OCI-LY1 (cell line): Measurements from ENCODE around the gene DPP7.

Experiments
- H2AFZ ChIP-seq: fragments of 200-600 bp; sonication (generic), shearing (Covaris generic); 2 replicates; pipeline ENCODE4 v1.6.0; 2014; ENCODE audit warnings: antibody characterized with exemption, mild to moderate bottlenecking, low read length
- H3F3A ChIP-seq: fragments of 200-600 bp; sonication (generic), shearing (Covaris generic); 2 replicates; pipeline ENCODE4 v1.6.0; 2014; ENCODE audit warnings: mild to moderate bottlenecking, antibody characterized with exemption, low read length, moderate library complexity; ENCODE audit not compliant: insufficient read depth
- H3K27ac ChIP-seq: fragments of 200-600 bp; sonication (generic); 2 replicates; pipeline ENCODE4 v1.5.1; 2014; ENCODE audit warnings: low read length, mixed run types, mild to moderate bottlenecking, low read depth; ENCODE audit not compliant: poor library complexity, severe bottlenecking
- H3K27me3 ChIP-seq: fragments of 200-600 bp; sonication (generic); 2 replicates; pipeline ENCODE4 v1.6.0; 2014; ENCODE audit warnings: antibody characterized with exemption, mild to moderate bottlenecking, low read length, moderate library complexity; ENCODE audit not compliant: insufficient read depth
- H3K36me3 ChIP-seq: fragments of 200-600 bp; sonication (generic); 2 replicates; pipeline ENCODE4 v1.6.1; 2014; ENCODE audit warnings: mild to moderate bottlenecking, antibody characterized with exemption, low read length, moderate library complexity, mixed read lengths; ENCODE audit not compliant: insufficient read depth
- H3K4me1 ChIP-seq: fragments of 200-600 bp; sonication (generic); 2 replicates; pipeline ENCODE4 v1.5.1; 2014; ENCODE audit warnings: mild to moderate bottlenecking, low read length, moderate library complexity; ENCODE audit not compliant: insufficient read depth, severe bottlenecking
- H3K4me2 ChIP-seq: fragments of 200-600 bp; sonication (generic), shearing (Covaris generic); 2 replicates; pipeline ENCODE4 v1.6.1; 2014; ENCODE audit warnings: low read length
- H3K4me3 ChIP-seq: fragments of 200-600 bp; sonication (generic); 2 replicates; pipeline ENCODE4 v1.5.1; 2014; ENCODE audit warnings: low read length, low read depth, mild to moderate bottlenecking, mixed read lengths; ENCODE audit not compliant: poor library complexity, severe bottlenecking
- H3K79me2 ChIP-seq: fragments of 200-600 bp; shearing (Covaris generic); 2 replicates; pipeline ENCODE4 v1.6.1; 2016; ENCODE audit warnings: mixed run types, low read length, mixed read lengths; ENCODE audit not compliant: insufficient read depth
- H3K9ac ChIP-seq: fragments of 200-600 bp; sonication (generic), shearing (Covaris generic); 2 replicates; pipeline ENCODE4 v1.6.1; 2014; ENCODE audit warnings: mild to moderate bottlenecking, low read length, mixed read lengths
- H3K9me2 ChIP-seq: fragments of 200-600 bp; sonication (generic), shearing (Covaris generic); 2 replicates; pipeline ENCODE4 v1.6.1; 2014; ENCODE audit warnings: low read depth, mild to moderate bottlenecking, low read length, mixed read lengths
- H3K9me3 ChIP-seq: fragments of 200-600 bp; shearing (Covaris generic); 2 replicates; pipeline ENCODE4 v1.6.1; 2014; ENCODE audit warnings: low read length, mixed read lengths
- H4K20me1 ChIP-seq: fragments of 200-600 bp; sonication (generic), shearing (Covaris generic); 2 replicates; pipeline ENCODE4 v1.6.0; 2016; ENCODE audit warnings: mild to moderate bottlenecking, low read length; ENCODE audit not compliant: insufficient read depth
- EZH2 ChIP-seq: fragments of 200-600 bp; sonication (generic), shearing (Covaris generic); IDR thresholded peaks from 2 replicates; pipeline ENCODE4 v1.8.0; 2017; ENCODE audit warnings: borderline replicate concordance, mixed run types, mild to moderate bottlenecking, antibody characterized with exemption, low read length, moderate library complexity, mixed read lengths
- TF ChIP-seq, protein P1 (sequence below): fragments of 200-600 bp; sonication (generic), shearing (Covaris generic); IDR thresholded peaks from 2 replicates; pipeline ENCODE4 v1.5.1; 2017; ENCODE audit warnings: mild to moderate bottlenecking, antibody characterized with exemption, low read length, moderate library complexity, mixed read lengths

DPP7 gene

GRCh38 chr9:137075275-137075775 is 39.2 kb downstream of the DPP7 start:
- Histone ChIP-seq H3K4me1 (peaks cover 35% of the 10 kb centered on the region), H3K27me3 (no peaks in the 10 kb centered on the region), H3K36me3 (peaks cover 14% of the 10 kb centered on the region), H3K79me2 (no peaks in the 10 kb centered on the region), H3K9ac (no peak overlapping the region; the same call in 1 of the 2 replicates), H4K20me1 (no peaks in the 10 kb centered on the region), H3K27ac (peak overlapping the region; percentile 63), H2AFZ (no peak overlapping the region), H3K9me2 (no peaks in the 10 kb centered on the region), H3F3A (no peaks in the 10 kb centered on the region), H3K4me2 (no peak overlapping the region), H3K4me3 (no peak overlapping the region), H3K9me3 (no peaks in the 10 kb centered on the region)
- TF ChIP-seq, protein P1, sequence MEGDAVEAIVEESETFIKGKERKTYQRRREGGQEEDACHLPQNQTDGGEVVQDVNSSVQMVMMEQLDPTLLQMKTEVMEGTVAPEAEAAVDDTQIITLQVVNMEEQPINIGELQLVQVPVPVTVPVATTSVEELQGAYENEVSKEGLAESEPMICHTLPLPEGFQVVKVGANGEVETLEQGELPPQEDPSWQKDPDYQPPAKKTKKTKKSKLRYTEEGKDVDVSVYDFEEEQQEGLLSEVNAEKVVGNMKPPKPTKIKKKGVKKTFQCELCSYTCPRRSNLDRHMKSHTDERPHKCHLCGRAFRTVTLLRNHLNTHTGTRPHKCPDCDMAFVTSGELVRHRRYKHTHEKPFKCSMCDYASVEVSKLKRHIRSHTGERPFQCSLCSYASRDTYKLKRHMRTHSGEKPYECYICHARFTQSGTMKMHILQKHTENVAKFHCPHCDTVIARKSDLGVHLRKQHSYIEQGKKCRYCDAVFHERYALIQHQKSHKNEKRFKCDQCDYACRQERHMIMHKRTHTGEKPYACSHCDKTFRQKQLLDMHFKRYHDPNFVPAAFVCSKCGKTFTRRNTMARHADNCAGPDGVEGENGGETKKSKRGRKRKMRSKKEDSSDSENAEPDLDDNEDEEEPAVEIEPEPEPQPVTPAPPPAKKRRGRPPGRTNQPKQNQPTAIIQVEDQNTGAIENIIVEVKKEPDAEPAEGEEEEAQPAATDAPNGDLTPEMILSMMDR, result no peak
- TF ChIP-seq EZH2, result no peak

DNA sequence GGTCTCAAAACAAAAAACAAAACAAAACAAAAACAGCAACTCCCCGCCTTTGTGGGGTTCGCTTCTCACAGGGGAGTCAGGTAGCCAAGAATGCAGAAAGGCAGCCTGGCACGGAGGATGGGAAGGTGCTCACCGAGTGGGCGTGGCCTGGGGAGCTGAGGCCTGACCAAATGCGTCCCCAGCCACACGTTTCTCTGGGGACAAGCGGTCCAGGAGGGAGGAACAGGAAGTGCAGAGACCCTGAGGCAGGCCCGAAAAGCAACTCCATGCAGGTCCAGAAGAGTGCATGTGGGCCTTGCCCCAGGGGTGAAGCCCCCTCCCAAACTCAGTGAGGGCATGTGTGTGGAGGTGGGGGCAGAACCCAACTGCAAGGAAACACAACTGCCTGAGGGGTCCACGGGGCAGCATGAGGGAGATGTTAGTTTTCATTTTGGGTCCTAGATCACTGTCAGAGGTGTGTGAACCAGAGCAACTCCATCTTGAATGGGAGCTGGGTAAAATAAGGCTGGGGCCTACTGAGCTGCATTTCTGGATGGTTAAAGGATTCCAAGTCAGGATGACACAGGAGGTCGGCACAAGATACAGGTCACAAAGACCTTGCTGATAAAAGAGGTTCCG is 39.8 kb downstream of the DPP7 start:
- Histone ChIP-seq H2AFZ (no peak overlapping the region), H3K36me3 (peaks cover 8% of the 10 kb centered on the region), H3K9ac (peak overlapping the region; percentile 22; the same call in 1 of the 2 replicates), H3K9me3 (no peaks in the 10 kb centered on the region), H3K4me2 (peak overlapping the region; percentile 22; the same call in 1 of the 2 replicates), H3K4me1 (peaks cover 35% of the 10 kb centered on the region), H3K4me3 (no peak overlapping the region), H3K27me3 (no peaks in the 10 kb centered on the region), H3F3A (no peaks in the 10 kb centered on the region), H3K27ac (peak overlapping the region; percentile 63), H4K20me1 (no peaks in the 10 kb centered on the region), H3K79me2 (no peaks in the 10 kb centered on the region), H3K9me2 (no peaks in the 10 kb centered on the region)
- TF ChIP-seq, protein P1, result no peak
- no peak for TF ChIP-seq EZH2

DNA sequence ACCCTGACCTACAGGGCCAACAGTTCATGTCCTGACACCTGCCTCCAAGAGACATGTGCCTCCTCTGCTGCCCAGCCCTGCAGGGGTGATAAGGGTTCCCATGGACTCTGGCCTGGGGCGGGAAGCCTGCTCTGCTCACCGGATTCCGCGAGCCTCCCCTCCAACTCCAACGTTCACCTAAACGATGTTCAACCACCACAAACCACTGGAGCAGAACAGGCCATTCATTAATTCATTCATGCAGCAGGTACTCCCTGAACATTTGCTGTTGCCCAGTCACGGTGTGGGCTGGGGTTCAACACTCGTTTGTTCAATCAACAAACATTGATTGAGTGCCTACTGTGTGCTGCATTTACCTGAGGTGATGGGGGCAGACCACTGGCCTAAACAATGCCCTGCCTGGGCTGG is 40.5 kb downstream of the DPP7 start:
- H4K20me1 ChIP-seq, result no peaks in the 10 kb centered on the region
- H3K9ac ChIP-seq, result no peak overlapping the region
- no peak overlapping the region for H3K4me3 ChIP-seq
- H3K9me2 ChIP-seq, result no peaks in the 10 kb centered on the region
- no peaks in the 10 kb centered on the region for H3K9me3 ChIP-seq
- no peaks in the 10 kb centered on the region for H3K27me3 ChIP-seq
- H3K36me3 ChIP-seq, result peaks cover 3% of the 10 kb centered on the region; the same call in 1 of the 2 replicates
- H3K79me2 ChIP-seq, result peaks cover 6% of the 10 kb centered on the region; the same call in 1 of the 2 replicates
- no peaks in the 10 kb centered on the region for H3F3A ChIP-seq
- no peak overlapping the region for H3K27ac ChIP-seq
- TF ChIP-seq EZH2, result no peak
- TF ChIP-seq, protein P1, result no peak
- H3K4me2 ChIP-seq, result no peak overlapping the region
- peaks cover 40% of the 10 kb centered on the region for H3K4me1 ChIP-seq
- H2AFZ ChIP-seq, result no peak overlapping the region
